NOMO-1 treated with dmso at 0.1 percent for 144 hours (cell line): Measurements from ENCODE around the gene NSG1.

ENCODE experiments used
- DNase-seq: peaks from one replicate; lab custom pipeline; 2025; ENCODE audit not compliant: unreplicated experiment; lab: John Stamatoyannopoulos, UW

Gene NSG1

GRCh38 chr4:4368809-4369580, 17.9 kb upstream of the NSG1 start:
- no peak for DNase-seq

DNA sequence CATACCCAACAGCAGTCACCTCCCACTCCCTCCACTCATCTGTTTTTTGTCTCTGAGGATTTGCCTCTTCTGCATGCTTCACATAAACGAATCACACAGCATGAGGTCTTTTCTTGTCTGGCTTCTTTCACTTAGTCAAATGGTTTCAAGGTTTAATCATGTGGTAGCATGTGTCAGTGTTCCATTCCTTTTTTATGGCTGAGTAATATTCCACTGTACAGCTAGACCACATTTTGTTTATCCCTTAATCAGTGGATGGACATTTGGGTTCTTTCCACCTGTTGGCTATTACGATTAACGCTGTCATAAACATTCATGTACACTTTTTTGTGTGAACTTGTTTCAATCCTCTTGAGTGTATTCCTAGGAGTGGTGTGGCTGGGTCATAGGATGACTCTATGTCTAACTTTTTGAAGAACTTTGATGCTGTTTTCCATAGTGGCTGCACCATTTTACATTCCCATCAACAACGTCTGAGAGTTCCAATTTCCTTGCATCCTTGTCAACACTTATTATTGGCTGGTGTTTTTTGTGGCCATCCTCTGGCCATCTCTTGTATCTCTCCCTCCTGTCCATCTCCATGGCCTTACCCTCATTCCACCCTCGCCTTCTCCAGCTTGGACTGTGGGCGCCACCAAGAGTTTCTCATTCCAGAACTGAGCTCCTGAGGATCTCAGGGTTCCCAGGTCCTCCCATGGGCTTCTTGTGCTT, 12.4 kb upstream of the NSG1 start:
- DNase-seq, result no peak

DNA sequence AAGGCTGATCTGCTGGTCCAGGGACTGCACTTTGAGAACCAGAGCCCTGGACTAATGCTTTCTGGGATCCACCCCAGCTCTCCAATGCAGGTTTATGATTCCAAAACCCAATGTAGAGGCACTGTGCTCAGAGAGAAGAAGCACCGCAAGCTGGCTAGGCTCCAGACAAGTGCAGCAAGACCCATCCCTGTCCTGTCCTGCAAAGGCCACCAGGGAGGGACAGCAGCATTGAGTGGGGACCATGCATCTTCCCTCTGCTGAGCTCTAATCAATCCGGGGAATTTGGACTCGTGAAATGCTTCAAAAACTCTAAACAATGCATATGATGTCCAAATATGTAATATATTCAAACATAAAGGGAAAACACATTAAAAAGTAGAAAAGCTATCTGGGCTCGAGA, 10.8 kb upstream of the NSG1 start:
- DNase-seq, result no peak

- no peak for DNase-seq
These were observed 9.7 kb upstream of the NSG1 start for GRCh38 chr4:4377191-4377590.

GRCh38 chr4:4377732-4378460, 9.0 kb upstream of the NSG1 start:
- DNase-seq, result no peak

- no peak for DNase-seq
These were observed 7.3 kb upstream of the NSG1 start for GRCh38 chr4:4379540-4380087.

GRCh38 chr4:4383085-4383484, 3.8 kb upstream of the NSG1 start:
- no peak for DNase-seq

GRCh38 chr4:4384837-4385236, 2.1 kb upstream of the NSG1 start:
- DNase-seq, result no peak

DNA sequence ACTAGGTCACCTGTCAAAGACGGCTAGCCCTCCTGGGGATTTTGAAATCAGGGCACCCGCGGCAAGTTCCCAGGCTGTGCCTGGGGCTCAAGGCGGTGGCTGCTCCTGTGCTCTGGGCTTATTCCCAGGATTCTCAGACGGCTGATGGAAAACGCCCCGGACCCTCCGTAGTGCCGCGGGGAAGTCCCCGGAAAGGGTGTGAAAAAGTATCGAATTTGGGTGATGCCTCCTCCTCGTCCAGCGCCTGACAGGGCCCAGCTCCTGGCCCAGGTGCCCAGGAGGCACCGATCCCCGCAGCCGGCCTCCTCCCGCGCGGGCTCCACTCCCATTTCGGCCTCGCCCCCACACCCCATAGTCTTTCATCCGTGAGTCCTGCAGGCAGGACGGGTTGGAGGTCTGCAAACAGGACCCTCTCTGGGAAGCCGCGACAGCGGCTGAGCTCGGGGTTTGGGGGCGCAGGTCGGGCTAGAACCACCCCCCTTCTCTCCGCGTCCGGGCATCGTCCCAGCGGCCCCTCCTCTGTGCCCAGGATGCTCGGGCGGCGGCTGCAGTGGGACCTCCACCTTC, 1.1 kb upstream of the NSG1 start:
- no peak for DNase-seq

DNA sequence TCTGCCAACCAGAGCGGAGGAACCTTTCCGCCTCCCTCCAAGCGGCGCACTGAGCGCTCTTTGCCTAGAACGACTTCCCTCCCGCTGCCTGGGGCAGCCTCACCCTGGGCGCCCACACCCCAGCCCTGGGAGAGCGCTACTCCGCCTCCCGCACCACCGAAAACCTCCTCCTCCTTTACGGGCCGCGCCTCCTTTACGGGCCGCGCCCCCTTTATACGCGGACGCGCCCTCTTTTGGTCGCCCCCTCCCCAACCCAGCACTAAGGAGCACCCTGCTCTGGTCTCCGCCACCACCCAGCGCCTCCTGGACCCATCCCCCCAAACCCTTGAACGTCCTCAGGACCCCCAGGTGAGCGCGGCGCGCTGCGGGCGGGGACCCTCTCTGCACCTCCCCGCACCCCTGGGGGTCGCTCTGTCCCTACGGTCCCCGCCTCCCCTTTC, 586 bp upstream of the NSG1 start:
- DNase-seq, result no peak

- no peak for DNase-seq
These were observed 819 bp downstream of the NSG1 start for GRCh38 chr4:4387531-4388310.

DNA sequence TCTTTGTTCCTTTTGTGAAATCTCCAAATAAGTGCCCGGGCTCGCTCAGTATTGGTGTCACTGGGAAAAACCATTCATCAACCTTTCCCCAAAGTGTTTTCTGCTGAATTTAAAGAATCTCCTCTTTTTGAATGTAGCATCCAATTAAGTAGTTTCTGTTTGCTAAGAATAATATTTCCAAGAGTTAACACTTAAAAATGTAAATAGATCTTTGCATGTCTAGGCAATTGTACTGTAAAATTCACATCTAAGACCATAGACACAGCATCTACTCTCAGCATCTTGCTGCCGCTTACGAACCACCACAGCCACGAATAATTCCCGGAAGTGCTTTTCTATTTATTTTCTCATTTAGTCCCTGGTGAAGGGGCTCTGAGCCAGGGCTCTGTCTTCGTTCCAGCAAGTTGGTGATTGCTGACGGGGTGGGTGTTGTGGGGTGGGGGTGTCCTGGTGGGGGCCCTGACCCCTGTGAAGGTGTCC, 1.4 kb downstream of the NSG1 start:
- DNase-seq, result no peak

GRCh38 chr4:4388836-4389575, 2.1 kb downstream of the NSG1 start:
- DNase-seq, result no peak

DNA sequence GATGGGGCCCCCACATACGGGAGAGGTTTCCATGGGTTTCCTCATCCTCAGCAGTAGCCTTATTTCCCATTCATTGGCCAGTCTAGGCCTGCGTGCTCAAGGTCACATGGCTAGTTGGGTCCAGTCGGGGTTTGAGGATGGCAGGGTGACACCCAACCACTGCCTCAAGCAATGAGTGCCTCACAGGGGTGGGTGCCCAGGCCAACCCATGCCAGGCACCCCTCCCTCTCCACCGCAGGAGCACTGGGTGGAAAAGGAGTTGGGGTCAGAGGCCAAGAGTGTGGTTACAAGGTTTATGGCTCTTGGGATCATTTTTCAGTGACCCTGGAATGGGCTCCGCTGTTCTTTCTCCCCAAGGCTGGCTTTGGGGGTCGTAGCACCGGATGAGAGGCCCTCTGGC, 3.1 kb downstream of the NSG1 start:
- DNase-seq, result no peak

DNA sequence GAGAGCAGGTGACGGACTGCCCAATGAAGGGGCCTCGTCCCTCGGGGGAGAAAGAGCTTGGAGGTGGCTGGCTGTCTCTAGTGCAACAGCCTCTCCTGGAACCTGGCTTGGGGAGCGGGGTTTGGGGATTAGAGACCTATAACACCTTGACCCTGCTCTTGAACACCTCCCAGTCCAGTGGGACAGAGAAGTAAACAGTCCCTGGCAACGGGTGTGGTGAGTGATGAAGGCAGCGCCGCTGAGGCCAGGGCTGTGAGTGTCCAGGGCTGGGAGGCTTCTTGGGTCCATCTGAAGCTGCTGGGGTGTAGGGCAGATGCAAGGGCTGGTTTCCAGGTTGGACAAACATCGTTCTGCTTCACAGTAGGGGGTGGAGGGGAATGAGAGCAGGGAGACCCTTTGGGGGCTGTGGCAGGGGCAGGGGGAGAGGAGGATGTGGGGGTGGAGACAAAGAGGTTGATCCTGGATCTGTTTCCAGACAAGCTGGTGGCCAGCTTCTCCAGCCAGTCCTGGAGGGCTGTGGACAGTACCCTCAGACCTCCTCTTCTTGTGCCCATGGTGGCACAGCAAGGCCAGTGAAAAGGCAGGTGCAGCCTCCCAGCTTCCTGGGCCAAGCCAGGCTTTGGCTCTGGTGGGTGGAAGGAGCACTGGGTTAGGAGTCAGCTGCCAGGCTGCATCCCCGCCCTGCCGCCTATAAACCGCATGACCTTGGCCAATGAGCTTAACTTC, 3.8 kb downstream of the NSG1 start:
- DNase-seq, result no peak

DNA sequence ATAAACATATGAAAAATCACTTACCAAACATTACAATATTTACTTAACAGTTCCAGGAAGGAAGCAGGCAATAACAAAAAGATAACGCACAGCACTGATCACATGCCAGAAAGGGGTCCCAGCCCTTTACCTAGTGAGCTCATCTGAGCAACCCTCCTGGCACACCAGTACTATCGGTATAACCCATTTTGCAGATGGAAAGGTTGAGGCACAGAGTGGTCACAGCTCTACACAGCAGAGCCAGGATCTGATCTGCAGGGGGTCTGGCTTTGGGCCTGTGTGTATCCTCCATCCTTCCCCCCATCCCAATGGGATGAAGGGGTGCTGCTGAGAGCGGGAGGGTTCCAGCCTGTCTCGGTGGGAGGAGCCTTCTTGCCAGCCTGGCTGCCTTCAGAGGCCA, 5.0 kb downstream of the NSG1 start:
- no peak for DNase-seq

GRCh38 chr4:4392501-4393183, 5.7 kb downstream of the NSG1 start:
- peak; percentile 19 for DNase-seq

GRCh38 chr4:4394644-4395043, 7.7 kb downstream of the NSG1 start:
- no peak for DNase-seq
